HepG2 (cell line): ENCODE results near the gene RPGR.

Experiments
- CEBPB ChIP-seq: IDR thresholded peaks from 2 replicates; pipeline ENCODE4 v1.6.1; 2011; ENCODE audit warnings: low read depth, low read length, improper control_type of control experiment, borderline replicate concordance
- FOXM1 ChIP-seq: sonication (generic); formaldehyde crosslinking; IDR thresholded peaks from 2 replicates; pipeline ENCODE4 v1.5.0; 2020; ENCODE audit warnings: missing genetic modification reagents
- GRHL1 ChIP-seq: sonication (generic); formaldehyde crosslinking; conservative IDR thresholded peaks from 2 replicates; pipeline ENCODE4 v1.8.0; 2022; ENCODE audit warnings: missing genetic modification reagents
- JUN ChIP-seq: sonication (generic); formaldehyde crosslinking; IDR thresholded peaks from 2 replicates; pipeline ENCODE4 v1.4.0; 2020; ENCODE audit warnings: mild to moderate bottlenecking, missing genetic modification reagents
- KLF13 ChIP-seq: sonication (generic); formaldehyde crosslinking; IDR thresholded peaks from 2 replicates; pipeline ENCODE4 v1.4.0; 2020; ENCODE audit warnings: mild to moderate bottlenecking, missing genetic modification reagents
- PHF8 ChIP-seq: sonication (generic); formaldehyde crosslinking; IDR thresholded peaks from 2 replicates; pipeline ENCODE4 v1.5.0; 2020; ENCODE audit warnings: missing genetic modification reagents
- TAF1 ChIP-seq: sonication (generic); formaldehyde crosslinking; IDR thresholded peaks from 2 replicates; pipeline ENCODE4 v1.4.0; 2020; ENCODE audit warnings: missing genetic modification reagents
- ZBTB46 ChIP-seq: sonication (generic); formaldehyde crosslinking; IDR thresholded peaks from 2 replicates; pipeline ENCODE4 v1.4.0; 2020; ENCODE audit warnings: mild to moderate bottlenecking, missing genetic modification reagents, borderline replicate concordance
- ZBTB7A ChIP-seq: sonication (generic); formaldehyde crosslinking; IDR thresholded peaks from 2 replicates; pipeline ENCODE4 v1.8.0; 2022; ENCODE audit warnings: mild to moderate bottlenecking, missing genetic modification reagents
- ZHX2 ChIP-seq, 2 experiments: sonication (generic) in 1 of 2; formaldehyde crosslinking in 1 of 2; IDR thresholded peaks; 2 replicates each; pipeline versions ENCODE4 v1.6.1 to v1.9.0; 2014 to 2022; ENCODE audit warnings: antibody characterized with exemption in 1 of 2, borderline replicate concordance in 1 of 2, inconsistent platforms in 1 of 2, low read depth in 1 of 2, missing genetic modification reagents in 1 of 2
- ZNF235 ChIP-seq: sonication (generic); formaldehyde crosslinking; IDR thresholded peaks from 2 replicates; pipeline ENCODE4 v1.8.1; 2023; ENCODE audit warnings: mild to moderate bottlenecking, missing genetic modification reagents, borderline replicate concordance

DNA sequence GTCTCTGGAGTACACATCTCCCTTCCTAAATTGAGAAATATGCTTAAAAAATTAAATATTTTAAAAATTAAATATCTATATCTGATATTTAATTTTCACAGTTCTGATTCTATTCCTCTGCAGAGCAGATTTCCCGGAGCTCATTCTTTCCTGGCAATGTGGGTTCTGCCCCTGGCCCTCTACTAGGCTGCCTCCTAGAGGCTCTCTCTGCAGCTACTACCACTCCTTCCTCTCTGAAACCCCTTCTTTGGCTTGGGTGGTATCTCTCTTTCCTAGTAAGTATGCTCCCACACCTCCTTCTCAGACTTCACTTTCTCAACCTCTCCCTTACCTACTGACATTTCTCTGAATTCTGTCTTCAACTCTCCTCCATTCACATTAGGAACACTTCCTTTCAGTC lies 45.3 kb downstream of the RPGR start:
- TF ChIP-seq PHF8 (CRISPR knock-in tag) (no peak), FOXM1 (no peak), GRHL1 (CRISPR knock-in tag) (no peak), CEBPB (no peak), ZBTB7A (no peak), ZBTB46 (CRISPR knock-in tag) (no peak), TAF1 (CRISPR knock-in tag) (no peak), ZHX2 (IDR thresholded peaks at IDR 0.05; ENCODE audit: low read depth) (no peak), ZHX2 (CRISPR knock-in tag; IDR thresholded peaks at IDR 0.05; ENCODE audit: borderline replicate concordance) (no peak), KLF13 (no peak), ZNF235 (CRISPR knock-in tag) (no peak), JUN (CRISPR knock-in tag) (no peak)
